ENCODE results near the gene SLC26A11.
"Not testable (repeated sequence)": the region's sequence is repeated elsewhere in the genome, so short reads cannot be mapped to it uniquely, and the experiment has no call there.

DNA sequence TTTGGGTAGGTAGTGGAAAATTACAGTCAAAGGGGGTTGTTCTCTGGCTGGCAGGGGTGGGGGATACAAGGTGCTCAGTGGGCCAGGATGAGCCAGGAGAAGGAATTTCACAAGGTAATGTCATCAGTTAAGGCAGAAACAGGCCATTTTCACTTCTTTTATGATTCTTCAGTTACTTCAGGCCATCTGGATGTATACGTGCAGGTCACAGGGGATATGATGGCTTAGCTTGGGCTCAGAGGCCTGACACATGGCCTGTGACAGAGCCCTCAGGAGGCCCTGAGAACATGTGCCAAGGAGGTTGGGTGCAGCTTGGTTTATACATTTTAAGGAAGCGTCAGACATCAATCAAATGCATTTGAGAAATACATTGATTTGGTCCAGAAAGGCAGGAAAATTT, 38.1 kb downstream of the SLC26A11 start:
- TF ChIP-seq, protein P1, sequence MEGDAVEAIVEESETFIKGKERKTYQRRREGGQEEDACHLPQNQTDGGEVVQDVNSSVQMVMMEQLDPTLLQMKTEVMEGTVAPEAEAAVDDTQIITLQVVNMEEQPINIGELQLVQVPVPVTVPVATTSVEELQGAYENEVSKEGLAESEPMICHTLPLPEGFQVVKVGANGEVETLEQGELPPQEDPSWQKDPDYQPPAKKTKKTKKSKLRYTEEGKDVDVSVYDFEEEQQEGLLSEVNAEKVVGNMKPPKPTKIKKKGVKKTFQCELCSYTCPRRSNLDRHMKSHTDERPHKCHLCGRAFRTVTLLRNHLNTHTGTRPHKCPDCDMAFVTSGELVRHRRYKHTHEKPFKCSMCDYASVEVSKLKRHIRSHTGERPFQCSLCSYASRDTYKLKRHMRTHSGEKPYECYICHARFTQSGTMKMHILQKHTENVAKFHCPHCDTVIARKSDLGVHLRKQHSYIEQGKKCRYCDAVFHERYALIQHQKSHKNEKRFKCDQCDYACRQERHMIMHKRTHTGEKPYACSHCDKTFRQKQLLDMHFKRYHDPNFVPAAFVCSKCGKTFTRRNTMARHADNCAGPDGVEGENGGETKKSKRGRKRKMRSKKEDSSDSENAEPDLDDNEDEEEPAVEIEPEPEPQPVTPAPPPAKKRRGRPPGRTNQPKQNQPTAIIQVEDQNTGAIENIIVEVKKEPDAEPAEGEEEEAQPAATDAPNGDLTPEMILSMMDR (IDR thresholded peaks at IDR 0.05) = not testable (repeated sequence)
- TF ChIP-seq POLR2AphosphoS5, POLR2A, EP300 (IDR thresholded peaks at IDR 0.05): not testable (repeated sequence)

Data from gastroesophageal sphincter (tissue), 3 donors.